ENCODE data around the gene VMA21. TPM values are rescaled to one million over a fixed set of nuclear protein-coding genes. Genes with fewer than 3 reads are reported as not detected.
A peak's percentile ranks its signal among the peaks of the same experiment; 100 is the strongest.

VMA21 gene
- total RNA-seq, 2 experiments from 2014 or later: 33.7 to 48.1 TPM

DNA sequence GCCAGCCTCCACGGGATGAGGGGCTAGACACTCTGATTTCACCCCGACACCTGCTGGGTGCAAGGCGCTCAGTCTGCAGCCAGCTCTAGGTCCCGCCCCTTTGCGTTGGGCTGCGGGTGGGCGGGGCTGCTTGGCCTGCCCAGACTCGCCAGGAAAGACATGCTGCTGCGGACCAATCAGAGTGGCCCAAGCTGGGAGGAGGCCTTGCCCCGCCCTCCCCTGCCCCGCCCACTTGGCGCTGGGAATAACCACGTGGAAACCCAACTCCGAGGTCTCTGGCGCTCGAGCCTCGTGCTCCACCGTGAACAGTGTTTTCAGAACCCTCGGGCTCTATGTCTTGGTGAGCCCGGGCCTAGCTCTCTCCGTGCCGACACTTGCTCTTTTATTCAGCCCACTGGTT lies 5.3 kb upstream of the VMA21 start:
- CTCF ChIA-PET (ENCODE audit: unreplicated experiment): no interaction called here
- no peaks in the 10 kb centered on the region for H4K20me1 ChIP-seq (ENCODE audit: insufficient read depth, low read length)

GRCh38 chrX:151393514-151393913 lies 3.5 kb upstream of the VMA21 start:
- intact Hi-C loops (cut with micrococcal nuclease; ENCODE audit: unreplicated experiment): no loop called here
- ChIA-PET POLR2A (no interaction called here), CTCF (ENCODE audit: unreplicated experiment) (no interaction called here)
- Histone ChIP-seq H3K9me2 (ENCODE audit: insufficient read depth, low read length) (no peaks in the 10 kb centered on the region), H3K9me3 (ENCODE audit: low read length) (no peaks in the 10 kb centered on the region), H3K4me2 (ENCODE audit: low read length) (no peak overlapping the region), H2AFZ (ENCODE audit: low read length) (no peak overlapping the region), H4K20me1 (ENCODE audit: insufficient read depth, low read length) (peaks cover 3% of the 10 kb centered on the region; the same call in 1 of the 2 replicates), H3K36me3 (ENCODE audit: insufficient read depth, low read length) (no peaks in the 10 kb centered on the region; the same call in 1 of the 2 replicates), H3K27ac (ENCODE audit: low read depth, low read length, poor library complexity, severe bottlenecking) (no peak overlapping the region), H3K4me1 (ENCODE audit: insufficient read depth, low read length, poor library complexity, severe bottlenecking) (peaks cover 24% of the 10 kb centered on the region), H3K79me2 (ENCODE audit: insufficient read depth, low read depth, low read length) (peaks cover 21% of the 10 kb centered on the region), H3K4me3 (ENCODE audit: low read depth, low read length, poor library complexity, severe bottlenecking) (no peak overlapping the region)
- peak; percentile 39 for DNase-seq (ENCODE audit: low spot score)
- no TSS peak for BruUV-seq (replicated peaks)
- TF ChIP-seq EZH2phosphoT487 (IDR thresholded peaks at IDR 0.05; ENCODE audit: borderline replicate concordance, low read depth, low read length) (no peak), CTCF (conservative IDR thresholded peaks at IDR 0.05; ENCODE audit: low read length) (no peak)

More for the DNA sequence above, 5.3 kb upstream of the VMA21 start:
- no peak overlapping the region for H3K27ac ChIP-seq (ENCODE audit: low read depth, low read length, poor library complexity, severe bottlenecking)
- no peaks in the 10 kb centered on the region for H3K9me3 ChIP-seq (ENCODE audit: low read length)
- H3K9me2 ChIP-seq (ENCODE audit: insufficient read depth, low read length): no peaks in the 10 kb centered on the region
- H3K79me2 ChIP-seq (ENCODE audit: insufficient read depth, low read depth, low read length): peaks cover 6% of the 10 kb centered on the region; the same call in 1 of the 2 replicates
- peaks cover 21% of the 10 kb centered on the region for H3K4me1 ChIP-seq (ENCODE audit: insufficient read depth, low read length, poor library complexity, severe bottlenecking)
- TF ChIP-seq CTCF (conservative IDR thresholded peaks at IDR 0.05; ENCODE audit: low read length) (no peak), EZH2phosphoT487 (IDR thresholded peaks at IDR 0.05; ENCODE audit: borderline replicate concordance, low read depth, low read length) (no peak)
- BruUV-seq (replicated peaks): no TSS peak
- no peak for DNase-seq (ENCODE audit: low spot score)
- no peak overlapping the region for H2AFZ ChIP-seq (ENCODE audit: low read length)
- no peak overlapping the region for H3K4me3 ChIP-seq (ENCODE audit: low read depth, low read length, poor library complexity, severe bottlenecking)
- intact Hi-C loops (cut with micrococcal nuclease; ENCODE audit: unreplicated experiment): no loop called here
- POLR2A ChIA-PET: no interaction called here
- no peak overlapping the region for H3K4me2 ChIP-seq (ENCODE audit: low read length)
- no peaks in the 10 kb centered on the region for H3K36me3 ChIP-seq (ENCODE audit: insufficient read depth, low read length)

DNA sequence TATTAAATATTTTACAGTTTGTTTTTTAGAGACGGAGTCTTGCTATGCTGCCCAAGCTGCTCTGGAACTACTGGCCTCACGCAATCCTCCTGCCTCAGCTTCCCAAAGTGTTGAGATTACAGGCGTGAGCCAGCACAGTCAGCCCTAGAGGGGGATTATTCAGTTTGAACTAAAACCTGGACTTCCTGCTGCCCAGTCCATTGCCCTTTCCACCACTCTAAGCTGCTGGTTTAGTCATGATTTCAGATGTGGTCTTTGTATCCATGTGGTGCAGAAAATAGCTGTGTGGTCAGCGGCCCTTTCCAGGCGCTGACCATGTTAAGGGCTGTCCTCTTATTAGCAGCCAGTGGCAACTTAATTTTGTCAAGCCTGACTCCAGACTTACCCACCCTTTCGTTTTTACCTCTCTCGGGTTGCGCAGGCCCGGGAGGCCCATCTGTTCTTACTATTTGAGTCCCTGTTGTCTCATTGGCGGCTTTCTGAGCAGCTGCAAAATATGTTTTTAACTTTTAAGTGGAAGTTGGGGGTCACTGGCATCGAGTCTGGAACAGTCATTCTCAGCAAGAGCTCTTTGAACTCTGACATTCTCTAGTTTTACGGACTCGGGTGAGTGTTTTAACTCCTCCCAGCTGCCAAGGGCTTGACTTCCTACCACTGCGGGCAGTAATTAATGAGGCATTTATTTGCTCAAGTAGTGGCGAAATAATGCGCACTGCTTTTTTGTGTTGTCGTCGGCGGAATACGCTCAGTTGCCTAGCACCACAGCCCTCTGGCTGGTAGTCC lies 773 bp upstream of the VMA21 start:
- peak overlapping the region; percentile 94 for H3K4me2 ChIP-seq (ENCODE audit: low read length)
- peaks cover 48% of the 10 kb centered on the region for H3K79me2 ChIP-seq (ENCODE audit: insufficient read depth, low read depth, low read length)
- peaks cover 24% of the 10 kb centered on the region for H4K20me1 ChIP-seq (ENCODE audit: insufficient read depth, low read length)
- ChIA-PET CTCF (ENCODE audit: unreplicated experiment) (no interaction called here), POLR2A (interaction anchor here (0.5 to 1.6 kb wide), 3 partner anchors 27 to 1457 kb away, joined by 3 to 4 read pairs (median 4); no protein-coding TSS in a partner anchor)
- H3K9me3 ChIP-seq (ENCODE audit: low read length): no peaks in the 10 kb centered on the region
- peak overlapping the region; percentile 93 for H3K27ac ChIP-seq (ENCODE audit: low read depth, low read length, poor library complexity, severe bottlenecking)
- peak overlapping the region; percentile 98 for H3K4me3 ChIP-seq (ENCODE audit: low read depth, low read length, poor library complexity, severe bottlenecking)
- no TSS peak for BruUV-seq (replicated peaks)
- peaks cover 23% of the 10 kb centered on the region for H3K36me3 ChIP-seq (ENCODE audit: insufficient read depth, low read length)
- intact Hi-C loops (cut with micrococcal nuclease; ENCODE audit: unreplicated experiment): loop anchor here (2.0 to 5.0 kb wide), 2 partner anchors 414 to 827 kb away; partner anchors contain the start of genes HMGB3 and MTM1
- no peaks in the 10 kb centered on the region for H3K9me2 ChIP-seq (ENCODE audit: insufficient read depth, low read length)
- DNase-seq (ENCODE audit: low spot score): peak; percentile 49
- H2AFZ ChIP-seq (ENCODE audit: low read length): peak overlapping the region; percentile 80; the same call in 1 of the 2 replicates
- TF ChIP-seq CTCF (conservative IDR thresholded peaks at IDR 0.05; ENCODE audit: low read length) (no peak), EZH2phosphoT487 (IDR thresholded peaks at IDR 0.05; ENCODE audit: borderline replicate concordance, low read depth, low read length) (no peak)
- peaks cover 35% of the 10 kb centered on the region for H3K4me1 ChIP-seq (ENCODE audit: insufficient read depth, low read length, poor library complexity, severe bottlenecking)
